ENCODE results near the gene SLC1A7. TPM values are rescaled to one million over a fixed set of nuclear protein-coding genes. Genes with fewer than 3 reads are reported as not detected.

SLC1A7 gene
- total RNA-seq, 1 donor = 0.94 TPM

- H3K4me1 ChIP-seq (ENCODE audit: insufficient read depth, low read length) = no peaks in the 10 kb centered on the region
- no peak overlapping the region for H3K4me3 ChIP-seq (ENCODE audit: low read length)
- no peaks in the 10 kb centered on the region for H3K9me3 ChIP-seq (ENCODE audit: low read depth, low read length)
- H3K27me3 ChIP-seq (ENCODE audit: insufficient read depth, low read length) = no peaks in the 10 kb centered on the region
Observed at GRCh38 chr1:53075206-53075605, 67.2 kb downstream of the SLC1A7 start.

- Histone ChIP-seq H3K27me3 (ENCODE audit: insufficient read depth, low read length) (no peaks in the 10 kb centered on the region), H3K4me3 (ENCODE audit: low read length) (no peak overlapping the region), H3K4me1 (ENCODE audit: insufficient read depth, low read length) (no peaks in the 10 kb centered on the region), H3K9me3 (ENCODE audit: low read depth, low read length) (no peaks in the 10 kb centered on the region)
Observed at GRCh38 chr1:53074313-53075154, 67.9 kb downstream of the SLC1A7 start.

DNA sequence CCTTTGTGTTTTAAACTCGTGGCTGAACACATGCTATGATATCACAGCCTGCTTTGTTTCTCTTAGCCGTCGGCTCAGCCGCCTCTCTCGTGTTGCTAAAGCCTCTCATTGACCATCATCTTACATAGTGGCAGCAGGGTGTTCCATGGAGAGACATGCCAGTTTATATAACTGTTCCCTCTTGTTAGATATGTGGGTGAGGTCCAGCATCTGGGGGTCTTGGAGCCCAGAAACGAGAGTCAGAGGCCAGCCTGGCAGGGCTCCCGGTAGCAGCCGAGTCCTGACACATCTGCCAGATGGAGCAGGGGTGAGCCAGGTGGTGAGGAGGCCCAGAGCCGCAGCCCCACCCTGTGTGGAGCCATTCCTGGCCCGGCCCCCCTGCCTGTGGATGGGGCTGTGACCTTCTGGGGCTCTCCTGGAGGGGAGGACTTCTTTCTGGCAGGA is 68.5 kb downstream of the SLC1A7 start:
- H3K9me3 ChIP-seq (ENCODE audit: low read depth, low read length) = no peaks in the 10 kb centered on the region
- no peaks in the 10 kb centered on the region for H3K4me1 ChIP-seq (ENCODE audit: insufficient read depth, low read length)
- no peak overlapping the region for H3K4me3 ChIP-seq (ENCODE audit: low read length)
- H3K27me3 ChIP-seq (ENCODE audit: insufficient read depth, low read length) = no peaks in the 10 kb centered on the region

DNA sequence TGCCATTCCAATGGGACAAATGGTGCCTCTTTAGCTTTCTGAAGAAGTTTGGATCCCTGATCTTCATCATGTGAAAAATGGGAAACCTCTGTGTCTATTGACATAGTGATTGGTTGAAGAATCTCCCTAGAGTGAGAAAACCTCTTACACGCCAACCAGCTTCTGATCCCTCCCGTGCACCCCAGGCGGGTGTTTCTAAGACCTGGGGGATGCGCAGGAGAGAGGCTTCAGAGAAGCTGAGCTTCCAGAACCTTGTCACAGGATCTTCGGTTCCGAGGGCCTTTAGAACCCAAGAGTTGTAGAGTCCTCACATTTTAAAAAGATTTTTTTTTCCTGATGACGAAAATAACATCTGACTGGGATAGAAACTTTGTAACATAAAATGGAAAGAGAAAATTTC is 69.2 kb downstream of the SLC1A7 start:
- Histone ChIP-seq H3K4me3 (ENCODE audit: low read length) (no peak overlapping the region), H3K27me3 (ENCODE audit: insufficient read depth, low read length) (no peaks in the 10 kb centered on the region), H3K9me3 (ENCODE audit: low read depth, low read length) (no peaks in the 10 kb centered on the region), H3K4me1 (ENCODE audit: insufficient read depth, low read length) (no peaks in the 10 kb centered on the region)

- Histone ChIP-seq H3K4me3 (ENCODE audit: low read length) (no peak overlapping the region), H3K9me3 (ENCODE audit: low read depth, low read length) (no peaks in the 10 kb centered on the region), H3K27me3 (ENCODE audit: insufficient read depth, low read length) (no peaks in the 10 kb centered on the region), H3K4me1 (ENCODE audit: insufficient read depth, low read length) (no peaks in the 10 kb centered on the region)
Observed at GRCh38 chr1:53071915-53072314, 70.5 kb downstream of the SLC1A7 start.

DNA sequence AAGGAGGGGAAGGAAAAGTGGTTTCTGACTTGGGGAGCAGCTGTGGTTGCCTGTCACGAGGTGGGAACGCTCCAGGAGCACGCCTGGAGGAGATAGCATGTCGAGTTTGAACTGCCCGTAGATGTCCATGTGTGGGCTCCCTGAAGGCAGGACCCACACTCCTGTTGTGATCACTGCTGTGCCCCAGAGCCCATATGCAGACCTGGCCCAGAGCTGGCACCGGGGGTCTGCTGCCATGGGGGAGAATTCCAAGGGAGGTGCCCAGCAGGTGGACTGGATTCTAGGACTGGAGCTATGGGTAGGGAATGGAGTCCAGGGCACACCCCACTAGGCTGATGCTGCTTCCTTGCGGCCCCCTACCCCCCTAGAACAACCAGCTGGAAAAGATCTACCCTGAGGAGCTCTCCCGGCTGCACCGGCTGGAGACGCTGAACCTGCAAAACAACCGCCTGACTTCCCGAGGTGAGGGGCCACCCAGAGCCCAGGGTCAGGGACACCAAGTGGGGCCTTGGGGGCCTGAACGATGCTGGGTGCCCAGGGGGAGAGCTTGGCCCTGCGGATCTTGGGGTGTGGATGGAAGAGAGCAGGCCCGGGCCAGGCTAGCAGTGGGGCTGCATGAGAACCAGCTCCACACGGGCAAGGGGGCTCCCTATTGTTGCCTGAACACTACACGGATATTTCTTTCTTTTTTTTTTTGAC is 71.1 kb downstream of the SLC1A7 start:
- Histone ChIP-seq H3K9me3 (ENCODE audit: low read depth, low read length) (no peaks in the 10 kb centered on the region), H3K4me3 (ENCODE audit: low read length) (no peak overlapping the region), H3K27me3 (ENCODE audit: insufficient read depth, low read length) (no peaks in the 10 kb centered on the region), H3K4me1 (ENCODE audit: insufficient read depth, low read length) (no peaks in the 10 kb centered on the region)

DNA sequence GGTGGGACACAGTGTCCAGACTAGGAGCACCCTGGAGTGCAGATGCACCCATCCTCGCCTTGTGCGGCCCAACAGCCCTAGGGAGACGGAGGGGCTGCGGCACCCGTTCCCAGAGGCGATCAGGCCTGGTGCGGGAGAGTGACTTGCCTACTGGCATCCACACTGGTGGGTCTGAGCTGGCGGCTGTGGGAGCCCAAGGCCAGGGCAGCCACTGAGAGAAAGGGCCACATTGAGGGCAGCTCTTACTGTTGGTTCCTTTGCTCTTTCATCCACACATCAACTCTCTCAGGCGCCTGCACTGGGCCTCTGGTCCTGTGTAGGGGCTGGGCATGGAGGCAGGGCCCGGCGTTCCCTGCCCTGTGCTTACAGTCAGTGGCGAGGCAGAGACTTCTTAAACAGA is 71.8 kb downstream of the SLC1A7 start:
- Histone ChIP-seq H3K9me3 (ENCODE audit: low read depth, low read length) (no peaks in the 10 kb centered on the region), H3K4me3 (ENCODE audit: low read length) (no peak overlapping the region), H3K27me3 (ENCODE audit: insufficient read depth, low read length) (no peaks in the 10 kb centered on the region), H3K4me1 (ENCODE audit: insufficient read depth, low read length) (no peaks in the 10 kb centered on the region)

DNA sequence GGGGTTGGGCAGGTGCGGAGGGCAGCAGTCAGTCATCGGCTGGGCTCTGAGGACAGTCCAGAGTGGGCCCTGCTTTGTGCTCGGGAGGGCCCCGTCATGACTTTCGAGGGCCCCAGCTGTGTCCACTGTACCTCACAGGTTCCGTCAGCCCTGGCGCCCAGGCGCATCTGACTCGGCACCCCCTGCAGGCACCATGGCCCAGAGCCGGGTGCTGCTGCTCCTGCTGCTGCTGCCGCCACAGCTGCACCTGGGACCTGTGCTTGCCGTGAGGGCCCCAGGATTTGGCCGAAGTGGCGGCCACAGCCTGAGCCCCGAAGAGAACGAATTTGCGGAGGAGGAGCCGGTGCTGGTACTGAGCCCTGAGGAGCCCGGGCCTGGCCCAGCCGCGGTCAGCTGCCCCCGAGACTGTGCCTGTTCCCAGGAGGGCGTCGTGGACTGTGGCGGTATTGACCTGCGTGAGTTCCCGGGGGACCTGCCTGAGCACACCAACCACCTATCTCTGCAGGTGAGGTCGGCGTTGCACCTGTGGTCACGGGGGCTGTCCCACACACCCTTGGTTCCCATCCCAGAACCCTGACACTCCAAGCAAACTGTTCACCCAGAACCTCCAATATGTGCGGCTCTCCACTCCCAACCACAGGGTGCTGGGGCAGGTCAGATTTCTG is 72.6 kb downstream of the SLC1A7 start:
- Histone ChIP-seq H3K27me3 (ENCODE audit: insufficient read depth, low read length) (no peaks in the 10 kb centered on the region), H3K4me1 (ENCODE audit: insufficient read depth, low read length) (no peaks in the 10 kb centered on the region), H3K9me3 (ENCODE audit: low read depth, low read length) (no peaks in the 10 kb centered on the region), H3K4me3 (ENCODE audit: low read length) (no peak overlapping the region)

GRCh38 chr1:53069265-53069662 is 73.2 kb downstream of the SLC1A7 start:
- Histone ChIP-seq H3K27me3 (ENCODE audit: insufficient read depth, low read length) (peaks cover under 1% of the 10 kb centered on the region), H3K9me3 (ENCODE audit: low read depth, low read length) (no peaks in the 10 kb centered on the region), H3K4me3 (ENCODE audit: low read length) (no peak overlapping the region), H3K4me1 (ENCODE audit: insufficient read depth, low read length) (no peaks in the 10 kb centered on the region)

DNA sequence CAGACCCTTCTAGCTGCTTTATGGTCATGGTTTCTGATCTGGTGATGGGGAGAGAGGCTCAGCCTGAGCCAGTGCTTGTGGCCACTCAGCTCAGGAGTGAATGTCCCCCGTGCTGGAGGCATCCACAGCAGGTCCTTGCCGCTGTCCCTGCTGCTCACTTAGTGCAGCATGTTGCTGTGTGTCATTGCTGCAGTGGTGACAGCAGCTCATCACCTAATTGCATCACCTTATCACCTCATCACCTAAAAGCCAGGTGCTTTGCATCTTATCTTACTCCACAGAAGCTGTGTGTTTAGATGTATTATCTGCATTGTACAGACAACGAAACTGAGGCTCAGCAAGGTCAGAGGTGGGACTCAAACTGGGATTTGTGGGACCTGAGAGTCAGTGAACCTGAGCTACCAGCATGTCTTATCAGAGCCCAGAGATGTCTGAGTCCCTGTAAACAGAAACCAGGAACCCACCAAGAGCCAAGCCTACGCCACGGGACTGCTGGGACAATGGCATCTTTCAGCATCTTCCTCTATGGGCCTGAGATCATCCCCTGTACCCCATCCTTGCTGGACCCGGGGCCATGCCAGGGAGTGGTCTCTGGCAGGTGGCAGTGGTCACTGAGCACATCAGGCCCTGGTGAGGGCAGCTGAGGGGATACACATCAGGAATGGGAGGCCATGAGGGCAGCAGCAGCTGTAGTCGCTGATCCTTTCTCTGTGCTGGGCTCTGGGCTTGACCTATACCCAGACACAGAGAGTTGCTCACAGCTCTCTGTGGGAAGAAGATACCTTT is 73.9 kb downstream of the SLC1A7 start:
- no peaks in the 10 kb centered on the region for H3K4me1 ChIP-seq (ENCODE audit: insufficient read depth, low read length)
- no peak overlapping the region for H3K4me3 ChIP-seq (ENCODE audit: low read length)
- H3K9me3 ChIP-seq (ENCODE audit: low read depth, low read length) = no peaks in the 10 kb centered on the region
- peaks cover 6% of the 10 kb centered on the region for H3K27me3 ChIP-seq (ENCODE audit: insufficient read depth, low read length)

GRCh38 chr1:53067886-53068285 is 74.6 kb downstream of the SLC1A7 start:
- Histone ChIP-seq H3K27me3 (ENCODE audit: insufficient read depth, low read length) (peaks cover 13% of the 10 kb centered on the region), H3K4me1 (ENCODE audit: insufficient read depth, low read length) (peaks cover under 1% of the 10 kb centered on the region), H3K4me3 (ENCODE audit: low read length) (no peak overlapping the region), H3K9me3 (ENCODE audit: low read depth, low read length) (no peaks in the 10 kb centered on the region)

GRCh38 chr1:53066891-53067738 is 75.3 kb downstream of the SLC1A7 start:
- H3K9me3 ChIP-seq (ENCODE audit: low read depth, low read length) = no peaks in the 10 kb centered on the region
- H3K4me3 ChIP-seq (ENCODE audit: low read length) = no peak overlapping the region
- peaks cover 4% of the 10 kb centered on the region for H3K4me1 ChIP-seq (ENCODE audit: insufficient read depth, low read length)
- peaks cover 15% of the 10 kb centered on the region for H3K27me3 ChIP-seq (ENCODE audit: insufficient read depth, low read length)

DNA sequence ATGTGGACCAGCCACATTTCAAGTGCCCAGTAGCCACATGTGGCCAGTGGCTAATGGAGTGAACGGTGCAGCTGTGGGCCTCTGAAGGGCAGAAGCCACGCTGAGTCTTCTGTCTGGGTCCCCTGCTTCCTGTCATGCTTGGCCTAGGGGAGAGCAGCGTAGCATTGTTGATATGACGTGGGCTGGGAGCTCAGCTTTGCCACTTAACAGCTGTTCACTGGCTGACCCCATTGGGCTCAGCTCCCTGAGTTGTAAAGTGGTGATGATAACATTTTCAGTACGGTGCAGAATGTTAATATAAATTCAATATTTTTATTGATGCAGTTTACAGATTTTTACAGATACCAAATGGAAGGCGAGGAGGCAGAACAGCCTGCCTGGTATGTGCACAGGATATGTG is 76.0 kb downstream of the SLC1A7 start:
- Histone ChIP-seq H3K9me3 (ENCODE audit: low read depth, low read length) (no peaks in the 10 kb centered on the region), H3K4me1 (ENCODE audit: insufficient read depth, low read length) (peaks cover 4% of the 10 kb centered on the region), H3K4me3 (ENCODE audit: low read length) (no peak overlapping the region), H3K27me3 (ENCODE audit: insufficient read depth, low read length) (peaks cover 17% of the 10 kb centered on the region)

GRCh38 chr1:53065391-53065790 is 77.0 kb downstream of the SLC1A7 start:
- Histone ChIP-seq H3K4me3 (ENCODE audit: low read length) (no peak overlapping the region), H3K9me3 (ENCODE audit: low read depth, low read length) (no peaks in the 10 kb centered on the region), H3K27me3 (ENCODE audit: insufficient read depth, low read length) (peaks cover 28% of the 10 kb centered on the region), H3K4me1 (ENCODE audit: insufficient read depth, low read length) (peaks cover 4% of the 10 kb centered on the region)
